ENCODE measurements around the gene SHISAL1.

GRCh38 chr22:44254811-44255210 lies 57.9 kb downstream of the SHISAL1 start:
- TF ChIP-seq CTCF (IDR thresholded peaks at IDR 0.05; ENCODE audit: low read length) (no peak), EZH2 (optimal IDR thresholded peaks at IDR 0.05; ENCODE audit: low read depth, low read length) (no peak)
